Prostate gland (tissue), 2 donors: ENCODE results near the gene DNLZ.

Experiments
- POLR2A ChIP-seq: fragments of 450-650 bp; IDR thresholded peaks from one replicate; pipeline ENCODE4 v1.6.1; 2016; ENCODE audit warnings: antibody characterized with exemption, mild to moderate bottlenecking
- POLR2AphosphoS5 ChIP-seq: sonication (generic); formaldehyde crosslinking; IDR thresholded peaks from one replicate; pipeline ENCODE4 v1.6.1; 2017; ENCODE audit warnings: antibody characterized with exemption
- TF ChIP-seq, protein P1 (sequence below), 4 experiments: fragments of 200-600 bp in 2 of 4; fragments of 450-650 bp in 2 of 4; sonication (generic) in 2 of 4; IDR thresholded peaks; 1 replicate in 3 of 4; 2 replicates in 1 of 4; pipeline ENCODE4 v1.5.1; 2016 to 2019; ENCODE audit warnings: antibody characterized with exemption in 4 of 4, mild to moderate bottlenecking in 2 of 4, moderate library complexity in 2 of 4

DNA sequence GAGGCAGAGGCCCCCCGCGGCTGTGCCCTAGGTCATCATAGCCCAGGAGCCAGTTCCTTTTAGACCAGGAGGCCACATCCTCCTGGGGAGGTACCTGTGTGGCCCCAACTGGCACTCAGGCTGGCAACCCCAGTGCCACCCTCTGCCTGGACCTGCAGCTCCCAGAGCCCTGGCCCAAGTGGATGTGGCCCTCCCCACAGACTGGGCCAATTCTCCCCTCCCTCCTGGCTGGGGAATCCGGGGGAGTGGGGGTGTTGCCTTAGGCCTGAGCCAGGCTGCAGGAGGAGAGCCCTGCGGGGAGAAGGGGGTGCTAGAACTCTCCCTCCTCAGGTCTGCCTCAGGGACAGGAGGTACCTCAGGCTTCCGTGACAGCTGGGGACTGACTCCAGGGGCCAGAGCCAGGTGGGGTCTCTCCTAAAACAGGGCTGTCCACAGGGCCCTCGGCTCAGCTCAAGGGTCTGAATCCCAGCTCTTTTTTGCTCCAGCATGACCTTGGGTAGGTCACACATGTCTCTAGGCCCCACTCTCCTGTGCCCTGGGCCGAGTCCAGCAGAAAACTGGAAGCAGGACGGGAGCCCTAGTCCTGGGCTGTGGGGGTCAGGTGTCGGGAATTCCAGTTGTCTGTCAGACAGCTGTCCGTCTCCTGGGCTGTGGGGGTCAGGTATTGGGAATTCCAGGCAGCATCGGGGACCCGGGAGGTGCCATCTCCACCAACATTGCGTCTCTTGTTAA lies 9.6 kb downstream of the DNLZ start:
- TF ChIP-seq POLR2AphosphoS5, result no peak
- TF ChIP-seq, protein P1, sequence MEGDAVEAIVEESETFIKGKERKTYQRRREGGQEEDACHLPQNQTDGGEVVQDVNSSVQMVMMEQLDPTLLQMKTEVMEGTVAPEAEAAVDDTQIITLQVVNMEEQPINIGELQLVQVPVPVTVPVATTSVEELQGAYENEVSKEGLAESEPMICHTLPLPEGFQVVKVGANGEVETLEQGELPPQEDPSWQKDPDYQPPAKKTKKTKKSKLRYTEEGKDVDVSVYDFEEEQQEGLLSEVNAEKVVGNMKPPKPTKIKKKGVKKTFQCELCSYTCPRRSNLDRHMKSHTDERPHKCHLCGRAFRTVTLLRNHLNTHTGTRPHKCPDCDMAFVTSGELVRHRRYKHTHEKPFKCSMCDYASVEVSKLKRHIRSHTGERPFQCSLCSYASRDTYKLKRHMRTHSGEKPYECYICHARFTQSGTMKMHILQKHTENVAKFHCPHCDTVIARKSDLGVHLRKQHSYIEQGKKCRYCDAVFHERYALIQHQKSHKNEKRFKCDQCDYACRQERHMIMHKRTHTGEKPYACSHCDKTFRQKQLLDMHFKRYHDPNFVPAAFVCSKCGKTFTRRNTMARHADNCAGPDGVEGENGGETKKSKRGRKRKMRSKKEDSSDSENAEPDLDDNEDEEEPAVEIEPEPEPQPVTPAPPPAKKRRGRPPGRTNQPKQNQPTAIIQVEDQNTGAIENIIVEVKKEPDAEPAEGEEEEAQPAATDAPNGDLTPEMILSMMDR (IDR thresholded peaks at IDR 0.05), result no peak
- TF ChIP-seq POLR2A, result no peak
